Spleen (tissue), 7 donors: ENCODE measurements around the gene TEKT3.

ENCODE experiments used
- CTCF ChIP-seq, 11 experiments: fragments of 200-600 bp in 7 of 11; fragments of 450-650 bp in 4 of 11; sonication (generic) in 4 of 11; IDR thresholded peaks in 8 of 11; conservative IDR thresholded peaks in 3 of 11; 1 replicate in 7 of 11; 2 replicates in 4 of 11; pipeline versions ENCODE4 v1.4.0 to v1.8.0; 2016 to 2021; ENCODE audit warnings: antibody characterized with exemption in 11 of 11, inconsistent platforms in 4 of 11, mild to moderate bottlenecking in 1 of 11
- POLR2A ChIP-seq, 3 donors: fragments of 450-650 bp; IDR thresholded peaks; one replicate each; pipeline ENCODE4 v1.5.1; 2017; ENCODE audit warnings: antibody characterized with exemption in 3 of 3, mild to moderate bottlenecking in 1 of 3
- POLR2AphosphoS5 ChIP-seq, 3 donors: sonication (generic); formaldehyde crosslinking; IDR thresholded peaks; one replicate each; pipeline ENCODE4 v1.5.1; 2017; ENCODE audit warnings: antibody characterized with exemption in 3 of 3
- donor health status: DM: no; HTN: no; CAD: no; lungs with moderate emphysema.
- donor health status: DM: no; HTN: no; CAD: no.
- donor health status: DM: no; HTN: no; CAD: no.

- TF ChIP-seq CTCF (IDR thresholded peaks at IDR 0.05 in 8 of 11, conservative IDR thresholded peaks at IDR 0.05 in 3 of 11) (no peak), POLR2A (IDR thresholded peaks at IDR 0.05) (no peak), POLR2AphosphoS5 (IDR thresholded peaks at IDR 0.05) (no peak)
Observed at GRCh38 chr17:15371376-15372130, 30.2 kb upstream of the TEKT3 start.
